IPS DF 4.7 (cell line): ENCODE data around the gene LRRC66.

Experiments used
- DNase-seq: peaks from one replicate; pipeline ENCODE4 v3.0.0-alpha.2; 2013; ENCODE audit warnings: low spot score; ENCODE audit errors: extremely low read depth

The LRRC66 gene

GRCh38 chr4:52019936-52020657 lies at the start of gene LRRC66:
TSS of gene LRRC66 (minus strand) at chr4:52020363. CDS start at chr4:52017613, 2,750 bp downstream.
- no peak for DNase-seq

- no peak for DNase-seq
These were observed 49.4 kb upstream of the LRRC66 start for GRCh38 chr4:52069571-52069970.

- DNase-seq, result no peak
These were observed 39.2 kb upstream of the LRRC66 start for GRCh38 chr4:52059372-52059771.

- no peak for DNase-seq
These were observed 38.1 kb upstream of the LRRC66 start for GRCh38 chr4:52058275-52058674.

- DNase-seq, result no peak
These were observed 37.0 kb upstream of the LRRC66 start for GRCh38 chr4:52057196-52057595.

GRCh38 chr4:52054254-52054653 lies 34.1 kb upstream of the LRRC66 start:
- no peak for DNase-seq

GRCh38 chr4:52052475-52052780 lies 32.3 kb upstream of the LRRC66 start:
- DNase-seq, result no peak

GRCh38 chr4:52051615-52052474 lies 31.7 kb upstream of the LRRC66 start:
- DNase-seq, result peak; percentile 64

GRCh38 chr4:52051213-52051614 lies 31.1 kb upstream of the LRRC66 start, which contains the start of gene SPATA18:
TSS of gene SPATA18 (plus strand) at chr4:52051304. CDS start at chr4:52051705, 401 bp downstream.
- DNase-seq, result no peak

GRCh38 chr4:52049266-52049665 lies 29.1 kb upstream of the LRRC66 start:
- no peak for DNase-seq

- DNase-seq, result no peak
These were observed 24.9 kb upstream of the LRRC66 start for GRCh38 chr4:52045028-52045427.

GRCh38 chr4:52038103-52038912 lies 18.1 kb upstream of the LRRC66 start, which contains the start of gene SGCB:
TSS of gene SGCB (minus strand) at chr4:52038299. CDS start at chr4:52038259, 40 bp downstream.
- DNase-seq, result no peak

- DNase-seq, result no peak
These were observed 17.5 kb upstream of the LRRC66 start for GRCh38 chr4:52037689-52038102.

- DNase-seq, result no peak
These were observed 16.8 kb upstream of the LRRC66 start for GRCh38 chr4:52036886-52037530.

- DNase-seq, result no peak
These were observed 15.0 kb upstream of the LRRC66 start for GRCh38 chr4:52035190-52035589.

- DNase-seq, result no peak
These were observed 11.8 kb upstream of the LRRC66 start for GRCh38 chr4:52032005-52032404.

- DNase-seq, result no peak
These were observed 8.8 kb upstream of the LRRC66 start for GRCh38 chr4:52028970-52029369.

GRCh38 chr4:52017814-52018213 lies 2.3 kb downstream of the LRRC66 start:
- DNase-seq, result no peak

- DNase-seq, result no peak
These were observed 3.2 kb downstream of the LRRC66 start for GRCh38 chr4:52016981-52017380.

GRCh38 chr4:52015366-52015765 lies 4.8 kb downstream of the LRRC66 start:
- no peak for DNase-seq

GRCh38 chr4:52014903-52015302 lies 5.3 kb downstream of the LRRC66 start:
- no peak for DNase-seq
